ENCODE results near the gene IMMP2L. TPM values are rescaled to one million over a fixed set of nuclear protein-coding genes. Genes with fewer than 3 reads are reported as not detected.

The IMMP2L gene
- total and polyA plus RNA-seq, 2 of the 4 experiments (the other 2 are of a cell fraction): 5.8 to 9.3 TPM

DNA sequence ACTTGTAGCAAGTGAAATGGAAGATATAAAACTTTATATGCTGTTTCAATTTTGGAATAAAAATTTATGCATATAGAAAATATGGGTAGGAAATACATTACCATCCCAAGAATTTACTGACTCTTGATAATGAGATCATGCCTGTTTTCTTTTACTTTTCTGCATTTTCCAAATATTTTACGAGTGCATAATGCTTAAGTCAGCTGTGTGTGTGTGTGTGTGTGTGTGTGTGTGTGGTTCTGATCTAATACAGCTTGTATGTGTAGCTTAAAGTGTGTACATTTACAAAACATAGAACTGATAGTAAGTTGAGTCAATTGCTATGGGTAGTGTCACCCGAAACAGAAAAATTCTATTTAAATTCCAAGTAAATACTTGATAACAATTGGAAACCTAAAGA is 787.2 kb downstream of the IMMP2L start:
- Histone ChIP-seq H2AFZ (replicated peaks; ENCODE audit: low read length, poor library complexity) (no peak overlapping the region), H2AK9ac (replicated peaks; ENCODE audit: low read depth, low read length, poor library complexity) (no peak overlapping the region), H3K9ac (ENCODE audit: low read depth, low read length) (no peak overlapping the region), H3K18ac (ENCODE audit: low read depth, low read length) (no peak overlapping the region), H4K91ac (ENCODE audit: insufficient read depth, low read depth, low read length) (no peak overlapping the region), H2AK5ac (ENCODE audit: low read depth, low read length) (no peak overlapping the region), H3K79me1 (ENCODE audit: low read depth in 1 of 2, low read length in 2 of 2) (no peaks in the 10 kb centered on the region), H3K9me3 (ENCODE audit: control insufficient read depth, insufficient read depth, low read length) (no peaks in the 10 kb centered on the region), H3K27ac (ENCODE audit: insufficient read depth, low read length) (no peak overlapping the region), H3K27me3 (ENCODE audit: control insufficient read depth, insufficient read depth, low read length) (no peaks in the 10 kb centered on the region), H4K20me1 (ENCODE audit: insufficient read depth, low read length) (no peaks in the 10 kb centered on the region), H3K9me1 (ENCODE audit: insufficient read depth, low read length) (no peaks in the 10 kb centered on the region), H2BK15ac (ENCODE audit: low read depth, low read length) (no peak overlapping the region), H4K8ac (ENCODE audit: low read depth in 2 of 2, low read length in 2 of 2) (no peak overlapping the region), H3K14ac (replicated peaks; ENCODE audit: low read depth, low read length) (no peak overlapping the region), H2BK5ac (ENCODE audit: low read depth, low read length, poor library complexity, severe bottlenecking) (no peak overlapping the region), H2BK20ac (ENCODE audit: low read depth, low read length) (no peak overlapping the region), H3K4me3 (ENCODE audit: insufficient read depth, low read depth, low read length) (no peak overlapping the region), H3K56ac (ENCODE audit: extremely low read depth, insufficient read depth, low read length) (no peak overlapping the region), H3K4ac (ENCODE audit: low read depth, low read length) (no peak overlapping the region), H3K36me3 (ENCODE audit: control insufficient read depth, insufficient read depth, low read length) (no peaks in the 10 kb centered on the region), H3K4me2 (ENCODE audit: low read depth, low read length) (no peak overlapping the region), H3K23ac (ENCODE audit: low read depth, low read length) (no peak overlapping the region), H3K4me1 (ENCODE audit: control insufficient read depth, insufficient read depth, low read length) (no peaks in the 10 kb centered on the region), H4K5ac (ENCODE audit: low read depth, low read length) (no peak overlapping the region), H2BK120ac (ENCODE audit: low read depth, low read length) (no peak overlapping the region)
- ChIA-PET POLR2A (ENCODE audit: unreplicated experiment) (interaction anchor here (0.5 kb wide), 1 partner anchor 713 kb away, joined by 3 read pairs; no protein-coding TSS in a partner anchor), CTCF (interaction anchor here (1.0 to 1.1 kb wide), 2 partner anchors 12 to 17 kb away, joined by 3 read pairs; no protein-coding TSS in a partner anchor)
- no peak for TF ChIP-seq CEBPB (IDR thresholded peaks at IDR 0.05; ENCODE audit: low read depth, low read length)
- TF ChIP-seq, protein P1, sequence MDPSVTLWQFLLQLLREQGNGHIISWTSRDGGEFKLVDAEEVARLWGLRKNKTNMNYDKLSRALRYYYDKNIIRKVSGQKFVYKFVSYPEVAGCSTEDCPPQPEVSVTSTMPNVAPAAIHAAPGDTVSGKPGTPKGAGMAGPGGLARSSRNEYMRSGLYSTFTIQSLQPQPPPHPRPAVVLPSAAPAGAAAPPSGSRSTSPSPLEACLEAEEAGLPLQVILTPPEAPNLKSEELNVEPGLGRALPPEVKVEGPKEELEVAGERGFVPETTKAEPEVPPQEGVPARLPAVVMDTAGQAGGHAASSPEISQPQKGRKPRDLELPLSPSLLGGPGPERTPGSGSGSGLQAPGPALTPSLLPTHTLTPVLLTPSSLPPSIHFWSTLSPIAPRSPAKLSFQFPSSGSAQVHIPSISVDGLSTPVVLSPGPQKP (IDR thresholded peaks at IDR 0.05; ENCODE audit: borderline replicate concordance, low read depth, low read length): no peak
- no peak for TF ChIP-seq FOS (IDR thresholded peaks at IDR 0.05; ENCODE audit: low read depth, low read length)
- no peak for TF ChIP-seq NFE2L2 (IDR thresholded peaks at IDR 0.05; ENCODE audit: low read depth, low read length)
- no peak for TF ChIP-seq RAD21 (IDR thresholded peaks at IDR 0.05; ENCODE audit: low read length)
- no peak for TF ChIP-seq MXI1 (IDR thresholded peaks at IDR 0.05; ENCODE audit: borderline replicate concordance, low read depth, low read length)
- TF ChIP-seq, protein P2, sequence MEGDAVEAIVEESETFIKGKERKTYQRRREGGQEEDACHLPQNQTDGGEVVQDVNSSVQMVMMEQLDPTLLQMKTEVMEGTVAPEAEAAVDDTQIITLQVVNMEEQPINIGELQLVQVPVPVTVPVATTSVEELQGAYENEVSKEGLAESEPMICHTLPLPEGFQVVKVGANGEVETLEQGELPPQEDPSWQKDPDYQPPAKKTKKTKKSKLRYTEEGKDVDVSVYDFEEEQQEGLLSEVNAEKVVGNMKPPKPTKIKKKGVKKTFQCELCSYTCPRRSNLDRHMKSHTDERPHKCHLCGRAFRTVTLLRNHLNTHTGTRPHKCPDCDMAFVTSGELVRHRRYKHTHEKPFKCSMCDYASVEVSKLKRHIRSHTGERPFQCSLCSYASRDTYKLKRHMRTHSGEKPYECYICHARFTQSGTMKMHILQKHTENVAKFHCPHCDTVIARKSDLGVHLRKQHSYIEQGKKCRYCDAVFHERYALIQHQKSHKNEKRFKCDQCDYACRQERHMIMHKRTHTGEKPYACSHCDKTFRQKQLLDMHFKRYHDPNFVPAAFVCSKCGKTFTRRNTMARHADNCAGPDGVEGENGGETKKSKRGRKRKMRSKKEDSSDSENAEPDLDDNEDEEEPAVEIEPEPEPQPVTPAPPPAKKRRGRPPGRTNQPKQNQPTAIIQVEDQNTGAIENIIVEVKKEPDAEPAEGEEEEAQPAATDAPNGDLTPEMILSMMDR (conservative IDR thresholded peaks at IDR 0.05; ENCODE audit: low read depth, low read length): no peak
- no peak for TF ChIP-seq MAFK (IDR thresholded peaks at IDR 0.05; ENCODE audit: low read depth, low read length)
- TF ChIP-seq SMC3 (IDR thresholded peaks at IDR 0.05; ENCODE audit: low read depth, low read length): no peak
- no peak for TF ChIP-seq BHLHE40 (IDR thresholded peaks at IDR 0.05; ENCODE audit: low read depth, low read length)
- no peak for TF ChIP-seq RCOR1 (IDR thresholded peaks at IDR 0.05; ENCODE audit: insufficient replicate concordance, low read length)
- no peak for TF ChIP-seq RFX5 (IDR thresholded peaks at IDR 0.05; ENCODE audit: low read depth, low read length)
- no CpG with 5 or more reads among the region's 2 CpGs for WGBS, 2 experiments (ENCODE audit: extremely low coverage in 2 of 2, insufficient read length in 1 of 2)
- ATAC-seq (ENCODE audit: low read depth) (peak; percentile 81), DNase-seq (peak; percentile 73)
- in situ Hi-C loops (cut with MboI; ENCODE audit: low sequenced_read_pairs) (no loop called here), intact Hi-C loops (cut with micrococcal nuclease) (no loop called here), dilution Hi-C loops (cut with HindIII; ENCODE audit: low sequenced_read_pairs, unreplicated experiment) (no loop called here)
- no TSS peak for BruUV-seq (replicated peaks)
